Activated B cell treated with CpG ODN at 0.5 μM for 24 hours (primary cell): ENCODE data around the gene TM4SF18. TPM values are rescaled to one million over a fixed set of nuclear protein-coding genes. Genes with fewer than 3 reads are reported as not detected.

Experiments used
- ATAC-seq: fragments of 200-7000 bp; cut with Tn5 transposase; one replicate; pipeline ENCODE4 v1.10.0; 2021; ENCODE audit warnings: low read depth, mild to moderate bottlenecking, moderate library complexity
- CTCF ChIA-PET: fragments of 350-600 bp; sonication (Branson Sonifier 250); formaldehyde crosslinking; loops from one replicate; lab custom pipeline; 2021; ENCODE audit warnings: antibody characterized with exemption; lab: Charles Lee
- POLR2A ChIA-PET: fragments of 350-600 bp; sonication (Branson Sonifier 250); formaldehyde crosslinking; loops from one replicate; lab custom pipeline; 2021; ENCODE audit warnings: antibody characterized with exemption; lab: Charles Lee
- DNase-seq: peaks from one replicate; pipeline ENCODE4 v3.0.0; 2022
- H3K27ac Mint-ChIP-seq: one replicate; pipeline ENCODE4 v1.8.0; 2020; ENCODE audit warnings: mixed read lengths
- H3K27me3 Mint-ChIP-seq: one replicate; pipeline ENCODE4 v1.8.0; 2021; ENCODE audit warnings: mixed read lengths
- H3K36me3 Mint-ChIP-seq: one replicate; pipeline ENCODE4 v1.8.0; 2021; ENCODE audit warnings: low read depth, mixed read lengths
- H3K4me1 Mint-ChIP-seq: one replicate; pipeline ENCODE4 v1.8.0; 2021; ENCODE audit warnings: mixed read lengths
- H3K4me3 Mint-ChIP-seq: one replicate; pipeline ENCODE4 v1.8.0; 2020; ENCODE audit warnings: mild to moderate bottlenecking, mixed read lengths
- H3K9me3 Mint-ChIP-seq: one replicate; pipeline ENCODE4 v1.8.0; 2020; ENCODE audit warnings: mixed read lengths
- CTCF ChIP-seq: fragments of 200-600 bp; IDR thresholded peaks from one replicate; pipeline ENCODE4 v1.8.0; 2022; ENCODE audit warnings: antibody characterized with exemption, mild to moderate bottlenecking
- intact Hi-C: fragments of 100-400 bp; cut with micrococcal nuclease; formaldehyde crosslinking; loops from one replicate; pipeline ENCODE4 v1.15.1; 2024
- total RNA-seq: library from RNA; stranded (reverse); gene quantifications from 2 replicates; pipeline ENCODE4 v1.2.3, GENCODE V29; 2022

The TM4SF18 gene
- total RNA-seq, 1 donor from 2014 or later = not detected

DNA sequence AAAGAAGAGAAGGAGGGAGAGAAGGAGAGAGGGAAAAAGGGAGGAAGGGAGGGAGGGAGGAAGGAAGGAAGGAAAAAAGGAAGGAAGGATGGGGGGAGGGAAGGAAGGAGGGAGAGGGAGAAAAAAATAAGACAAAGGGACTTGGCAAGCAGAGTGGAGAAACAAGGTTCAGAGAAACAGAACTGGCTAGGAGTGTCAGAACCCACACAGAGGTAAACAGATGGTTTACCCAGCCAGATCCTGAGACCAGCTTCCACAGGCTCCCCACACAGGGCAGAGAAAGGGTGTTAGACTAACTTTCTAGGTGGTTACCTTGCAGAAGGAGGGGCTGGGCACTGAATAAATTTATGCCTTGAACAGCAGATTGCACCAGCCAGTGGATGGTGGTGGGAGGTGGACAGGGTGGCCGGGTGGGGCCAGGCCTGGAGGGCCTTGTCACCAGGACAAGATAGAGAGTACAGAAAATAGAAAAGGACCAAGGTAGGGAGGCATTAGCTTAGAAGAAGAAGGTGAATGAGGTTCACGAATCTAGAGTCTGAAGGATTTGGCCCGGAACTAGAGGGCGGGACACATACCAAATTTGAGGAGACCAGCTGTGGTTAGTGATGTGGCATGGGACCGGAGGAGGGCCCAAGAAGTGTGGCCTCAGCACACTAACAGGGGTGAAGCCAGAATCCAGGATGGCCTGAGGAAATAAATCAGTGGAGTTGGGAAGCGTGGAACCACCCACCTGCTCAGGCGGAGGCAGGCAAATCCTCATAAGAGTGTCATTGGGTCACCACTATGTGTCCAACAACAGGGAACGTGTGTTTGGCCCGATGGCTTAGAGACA is 45.3 kb upstream of the TM4SF18 start:
- no peaks in the 10 kb centered on the region for H3K36me3 Mint-ChIP-seq
- intact Hi-C loops = no loop called here
- ATAC-seq (no peak), DNase-seq (no peak)
- no peak overlapping the region for H3K27ac Mint-ChIP-seq
- H3K27me3 Mint-ChIP-seq = peaks cover 7% of the 10 kb centered on the region
- H3K4me3 Mint-ChIP-seq = no peak overlapping the region
- H3K9me3 Mint-ChIP-seq = no peaks in the 10 kb centered on the region
- no peak for TF ChIP-seq CTCF
- ChIA-PET POLR2A (no interaction called here), CTCF (no interaction called here)
- no peaks in the 10 kb centered on the region for H3K4me1 Mint-ChIP-seq

DNA sequence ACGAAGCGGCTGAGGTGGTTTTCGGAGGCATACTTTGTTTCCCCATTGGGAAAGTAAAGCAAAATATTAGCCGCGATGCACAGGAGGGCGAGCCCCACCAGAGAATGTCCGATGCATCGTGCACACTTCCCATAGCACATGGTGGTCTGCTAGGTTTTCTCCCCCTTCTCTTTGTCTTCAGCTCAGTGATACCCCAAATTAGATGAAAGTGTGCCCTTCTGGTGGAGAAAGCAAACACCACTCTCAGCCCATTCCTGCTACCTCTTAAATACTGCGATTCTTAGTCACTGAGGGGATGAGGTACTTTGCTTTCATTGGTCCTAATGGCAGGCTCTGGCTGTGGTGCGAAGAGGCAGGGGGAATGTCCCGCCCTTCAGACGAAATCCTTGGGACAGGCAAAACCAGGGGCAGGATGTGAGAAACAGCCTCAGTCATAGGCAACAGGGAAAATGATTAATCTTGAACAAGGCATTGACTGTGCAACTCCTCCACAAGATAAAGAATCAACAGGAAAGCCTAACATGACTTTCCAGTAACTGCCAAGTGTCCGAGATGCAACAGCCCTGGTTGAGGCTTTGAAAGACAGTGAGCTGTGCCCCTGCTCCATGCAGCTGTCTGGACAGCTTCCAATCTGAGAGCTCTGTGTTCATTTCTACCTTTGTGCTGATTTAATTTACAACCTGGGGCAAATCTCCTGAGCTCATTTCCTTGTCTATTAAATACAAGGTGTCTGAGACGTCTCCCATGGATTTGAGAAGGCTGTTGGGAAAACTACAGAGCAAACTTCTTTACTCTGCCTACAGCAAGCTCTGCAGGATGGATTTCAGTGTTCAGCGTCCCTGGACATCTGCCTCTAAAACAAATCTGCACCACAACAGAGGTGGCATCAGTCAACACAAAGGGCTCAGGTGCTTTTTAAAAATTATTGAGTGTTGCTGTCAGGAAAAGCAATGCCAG is 44.2 kb upstream of the TM4SF18 start, which contains the start of gene TM4SF1:
TM4SF1 (minus strand) TSS at position 242 of the 957 bp plus-strand sequence; CDS start at position 140, 102 bp downstream.
- H3K27ac Mint-ChIP-seq = no peak within 1 kb of the TSS

GRCh38 chr3:149376718-149377407 is 43.4 kb upstream of the TM4SF18 start:
- Mint-ChIP-seq H3K36me3 (no peaks in the 10 kb centered on the region), H3K27ac (no peak overlapping the region), H3K4me1 (no peaks in the 10 kb centered on the region), H3K9me3 (no peaks in the 10 kb centered on the region), H3K4me3 (no peak overlapping the region), H3K27me3 (peaks cover 6% of the 10 kb centered on the region)
- ChIA-PET CTCF (no interaction called here), POLR2A (no interaction called here)
- ATAC-seq (no peak), DNase-seq (no peak)
- TF ChIP-seq CTCF = no peak
- intact Hi-C loops = no loop called here

More for the DNA sequence above, 44.2 kb upstream of the TM4SF18 start, which contains the start of gene TM4SF1:
- no peaks in the 10 kb centered on the region for H3K36me3 Mint-ChIP-seq
- DNase-seq (no peak), ATAC-seq (no peak)
- no peak within 1 kb of the TSS for H3K4me3 Mint-ChIP-seq
- CTCF ChIA-PET = no interaction called here
- POLR2A ChIA-PET = no interaction called here
- intact Hi-C loops = no loop called here
- H3K4me1 Mint-ChIP-seq = no peaks in the 10 kb centered on the region
- no peaks in the 10 kb centered on the region for H3K9me3 Mint-ChIP-seq
- TF ChIP-seq CTCF = no peak
- peaks cover 7% of the 10 kb centered on the region for H3K27me3 Mint-ChIP-seq

- Mint-ChIP-seq H3K36me3 (no peaks in the 10 kb centered on the region), H3K27me3 (peaks cover 6% of the 10 kb centered on the region), H3K4me1 (no peaks in the 10 kb centered on the region), H3K9me3 (no peaks in the 10 kb centered on the region), H3K27ac (no peak overlapping the region), H3K4me3 (no peak overlapping the region)
- no peak for ATAC-seq
- no peak for DNase-seq
- ChIA-PET CTCF (no interaction called here), POLR2A (no interaction called here)
- no peak for TF ChIP-seq CTCF
- intact Hi-C loops = no loop called here
Observed at GRCh38 chr3:149375501-149376196, 42.2 kb upstream of the TM4SF18 start.
